Fibroblast of skin of right biceps (primary cell): Measurements from ENCODE around the gene TMEM167B.
"Not testable (repeated sequence)": the region's sequence is repeated elsewhere in the genome, so short reads cannot be mapped to it uniquely, and the experiment has no call there.

Experiments used
- DNase-seq: peaks from one replicate; pipeline ENCODE4 v3.0.0-alpha.2; 2013

TMEM167B gene

DNA sequence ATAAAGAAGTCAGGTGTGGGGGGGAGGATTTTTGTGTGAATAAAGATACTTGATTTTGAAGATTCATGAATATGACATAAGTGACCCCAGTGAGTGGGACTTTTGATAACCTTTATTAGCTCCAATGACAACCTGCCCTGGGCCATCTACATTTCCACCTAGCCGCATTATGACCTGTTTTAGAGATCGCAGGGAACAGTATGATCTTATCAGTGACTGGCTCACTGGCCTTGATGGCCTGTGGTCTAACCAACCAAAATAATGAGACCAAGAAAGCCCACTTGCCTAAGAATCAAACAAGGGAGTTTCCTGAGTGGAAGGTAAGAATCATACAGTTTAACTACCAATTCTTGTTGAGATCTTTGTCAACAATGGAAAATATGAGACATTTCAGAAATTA lies 25.1 kb downstream of the TMEM167B start:
- no peak for DNase-seq

DNA sequence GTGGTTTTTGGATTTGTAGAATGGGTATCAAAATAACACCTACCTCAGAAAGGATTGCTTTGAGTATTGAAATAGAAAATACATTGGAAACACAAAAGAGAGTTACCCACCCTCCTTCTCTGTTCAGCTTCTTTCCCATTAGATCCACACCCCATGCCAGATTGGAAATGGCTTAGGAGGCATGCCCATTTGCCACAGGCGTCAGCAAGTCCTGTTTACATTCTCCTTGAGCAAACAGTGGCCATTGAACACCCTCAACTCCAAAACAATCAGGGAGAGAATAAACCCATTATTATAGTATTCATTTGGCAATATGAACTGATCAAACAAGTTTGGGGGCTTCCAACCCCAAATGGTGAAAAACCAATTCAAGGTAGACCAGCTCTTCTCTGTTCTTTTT lies 25.7 kb downstream of the TMEM167B start:
- DNase-seq: no peak

DNA sequence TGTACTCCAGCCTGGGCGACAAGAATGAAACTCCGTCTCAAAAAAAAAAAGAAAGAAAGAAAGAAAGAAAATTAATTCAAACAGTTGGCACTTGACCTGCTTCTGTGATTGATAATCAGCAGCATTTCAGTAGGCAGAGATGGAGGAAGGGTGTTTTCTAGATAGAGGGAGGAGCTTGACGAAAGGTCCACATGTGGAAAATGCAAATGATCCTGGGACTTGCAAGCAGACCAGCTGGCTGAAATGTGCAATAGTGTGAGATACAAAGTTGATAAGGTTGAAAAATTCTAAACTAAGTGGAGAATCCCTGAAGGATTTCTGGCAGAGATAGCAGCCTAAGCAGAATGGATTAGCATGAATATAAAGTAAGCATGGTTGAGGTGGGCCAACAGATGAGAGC lies 27.5 kb downstream of the TMEM167B start:
- DNase-seq: no peak

DNA sequence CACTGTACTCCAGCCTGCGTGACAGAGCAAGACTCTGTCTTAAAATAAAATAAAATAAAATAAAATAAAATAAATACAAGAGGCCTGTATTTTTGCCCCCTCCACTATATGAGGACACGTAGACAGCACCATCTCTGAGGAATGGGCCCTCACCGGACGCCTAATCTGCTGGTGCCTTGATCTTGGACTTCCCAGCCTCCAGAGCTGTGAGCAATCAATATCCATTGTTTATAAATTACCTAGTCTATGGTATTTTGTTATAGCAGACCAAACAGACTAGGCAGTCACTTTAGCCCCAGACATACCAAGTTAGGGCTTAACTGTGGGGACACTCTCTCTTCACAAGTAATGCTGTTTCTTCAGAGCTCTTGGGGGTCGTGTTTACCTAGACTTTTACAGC lies 29.8 kb downstream of the TMEM167B start:
- no peak for DNase-seq

DNA sequence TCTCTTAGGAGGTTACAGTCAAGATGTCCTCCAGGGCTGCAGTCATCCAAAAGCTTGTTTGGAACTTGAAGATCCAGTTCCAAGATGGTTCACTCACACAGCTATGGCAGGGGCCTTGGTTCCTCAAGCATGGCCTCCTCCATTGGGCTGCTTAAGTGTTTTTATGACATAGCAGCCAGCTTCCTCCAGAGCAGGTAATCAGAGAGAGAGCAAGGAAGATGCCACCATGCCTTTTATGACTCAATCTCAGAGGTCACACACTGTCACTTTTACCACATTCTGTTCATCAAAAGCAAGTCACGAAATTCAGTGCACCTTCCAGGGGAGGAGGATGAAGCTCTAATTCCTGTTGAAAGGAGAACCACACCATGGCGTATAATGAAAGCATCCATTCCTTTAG lies 40.5 kb downstream of the TMEM167B start:
- no peak for DNase-seq

DNA sequence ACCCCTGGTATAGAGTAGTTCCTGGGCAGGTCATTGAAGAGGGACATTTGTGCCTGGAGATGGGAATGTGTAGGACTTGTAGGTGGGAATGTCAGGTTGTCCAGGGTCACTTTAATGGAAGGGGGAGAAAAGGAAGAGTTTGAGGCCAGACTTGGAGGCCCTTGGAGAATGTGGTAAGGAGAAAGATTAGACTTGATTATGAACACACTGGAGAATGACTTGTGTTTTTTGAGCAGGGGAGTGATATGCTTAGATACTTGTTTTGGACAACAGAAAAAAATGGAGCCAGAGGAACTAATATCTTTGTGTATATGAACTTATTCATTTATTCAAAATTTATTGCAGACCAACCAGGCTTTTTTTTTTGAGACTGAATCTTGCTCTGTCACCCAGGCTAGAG lies 41.2 kb downstream of the TMEM167B start:
- no peak for DNase-seq

DNA sequence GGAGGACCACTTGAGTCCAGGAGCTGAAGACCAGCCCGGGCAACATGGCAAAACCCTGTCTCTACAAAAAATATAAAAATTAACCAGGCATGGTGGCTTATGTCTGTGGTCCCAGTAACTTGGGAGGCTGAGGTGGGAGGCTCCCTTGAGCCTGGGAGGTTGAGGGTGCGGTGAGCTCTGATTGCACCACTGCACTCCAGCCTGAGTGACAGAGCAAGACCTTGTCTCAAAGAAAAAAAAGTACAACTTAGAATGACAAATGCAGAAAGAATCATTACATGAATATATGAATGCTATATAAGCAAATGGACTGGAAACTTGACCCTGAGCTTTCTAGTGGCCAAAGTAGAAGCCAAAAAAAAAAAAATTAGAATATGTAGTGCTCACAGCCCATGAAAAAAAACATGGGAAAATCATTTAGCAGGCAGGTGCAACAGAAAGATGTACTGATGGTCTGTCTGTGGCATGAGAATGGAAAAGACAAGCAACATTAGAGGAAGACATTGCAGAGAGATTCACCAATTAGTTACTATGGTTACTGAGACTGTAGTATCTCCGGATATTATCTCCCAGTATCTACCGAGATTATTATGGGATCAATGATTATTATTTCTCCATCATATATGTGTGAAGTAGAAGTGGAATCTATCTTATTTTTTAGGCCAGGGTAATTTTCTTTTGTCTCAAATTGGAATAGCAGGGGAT lies 42.6 kb downstream of the TMEM167B start:
- no peak for DNase-seq

DNA sequence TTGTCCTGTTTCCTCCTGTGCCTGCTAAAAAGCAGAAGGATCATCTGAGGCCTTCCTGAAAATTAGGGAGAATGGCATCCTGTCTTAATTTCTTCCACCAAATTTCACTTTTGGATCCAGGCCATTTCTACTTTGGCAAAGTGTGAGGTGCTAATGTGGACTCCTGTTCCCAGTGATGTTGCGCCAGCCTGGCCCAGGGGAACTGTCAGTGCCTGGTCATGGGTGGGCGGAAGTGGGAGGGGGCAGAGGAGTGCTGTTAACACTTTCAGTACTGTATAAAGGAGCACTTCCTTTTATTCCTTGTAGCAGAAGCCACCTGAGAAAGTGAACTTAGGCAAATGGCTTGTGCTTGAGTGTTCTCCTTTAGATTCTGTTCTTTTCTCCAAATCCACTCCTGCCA lies 43.3 kb downstream of the TMEM167B start:
- no peak for DNase-seq

DNA sequence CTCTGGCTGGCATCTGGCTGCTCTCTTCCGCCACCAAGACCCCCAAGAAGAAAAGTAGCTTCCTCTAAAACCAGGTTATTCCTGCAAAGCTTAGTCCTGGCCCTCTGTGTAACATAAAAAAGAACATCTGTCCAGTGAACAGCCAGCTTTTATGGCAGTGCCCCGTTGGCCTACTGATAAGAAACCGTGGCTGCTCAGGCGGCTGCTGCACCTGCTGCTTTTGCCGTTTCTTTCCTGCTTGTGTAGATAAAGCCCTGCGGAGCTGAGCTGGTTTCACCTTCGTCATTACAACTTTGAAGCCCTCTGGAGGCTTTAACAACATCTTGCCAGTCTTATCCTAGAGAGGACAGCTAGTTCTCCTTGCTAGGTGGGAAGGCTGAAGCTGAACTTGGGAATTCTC lies 43.9 kb downstream of the TMEM167B start:
- no peak for DNase-seq

DNA sequence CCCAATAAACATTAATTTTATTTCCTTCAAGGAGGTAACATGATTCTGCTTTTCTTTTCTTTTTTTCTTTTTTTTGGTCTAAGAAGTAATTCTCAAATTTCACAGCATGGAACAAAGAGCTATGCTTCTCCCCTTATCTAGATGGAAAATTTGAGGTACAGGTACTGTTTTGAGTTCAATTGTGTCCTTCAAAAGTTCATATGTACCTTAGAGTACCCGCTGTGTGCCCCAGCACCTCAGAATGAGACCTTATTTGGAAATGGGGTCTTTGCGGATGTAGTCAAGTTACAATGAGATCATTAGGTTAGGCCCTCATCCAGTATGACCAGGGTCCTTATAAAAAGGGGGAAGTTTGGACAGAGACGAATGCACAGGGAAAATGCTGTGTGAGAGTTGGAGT lies 45.4 kb downstream of the TMEM167B start:
- DNase-seq: no peak

DNA sequence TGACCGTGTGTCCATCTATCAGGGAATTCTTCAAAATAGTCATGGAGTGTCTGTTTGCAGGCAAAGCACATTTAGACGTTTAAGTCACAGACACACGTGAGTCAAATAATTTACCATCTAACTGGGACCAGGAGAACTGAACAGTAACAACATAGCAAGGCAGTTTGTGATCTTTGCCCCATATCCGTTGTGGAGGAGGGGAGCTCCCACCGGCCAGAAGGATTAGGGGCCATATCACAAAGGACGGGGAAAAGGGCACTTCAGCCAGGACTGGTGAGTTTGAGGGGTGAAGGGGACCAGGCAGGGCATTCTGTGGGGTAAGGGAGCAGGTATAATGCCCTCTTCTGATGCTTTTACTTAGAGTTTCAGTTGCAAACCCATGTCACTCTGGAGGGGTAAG lies 46.2 kb downstream of the TMEM167B start:
- no peak for DNase-seq

DNA sequence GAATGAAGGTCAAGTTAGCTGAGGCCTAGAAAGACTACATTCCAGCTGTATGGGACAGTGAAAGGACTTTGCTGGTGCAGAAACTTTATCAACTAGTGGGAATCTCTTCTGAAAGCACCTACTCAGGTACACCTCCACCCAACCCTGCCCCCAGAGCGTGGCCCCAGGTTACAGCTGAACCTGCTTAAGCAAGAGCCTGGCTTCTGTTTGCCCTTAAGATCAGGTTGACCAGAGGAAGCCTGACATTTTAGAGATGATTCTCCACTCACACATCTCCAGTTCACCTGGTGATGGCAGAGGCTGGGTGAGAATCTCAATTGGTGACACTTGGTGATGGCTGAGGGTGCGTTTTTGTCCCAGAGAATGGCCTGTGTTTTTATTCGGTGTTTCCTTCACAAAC lies 47.4 kb downstream of the TMEM167B start:
- DNase-seq: no peak

DNA sequence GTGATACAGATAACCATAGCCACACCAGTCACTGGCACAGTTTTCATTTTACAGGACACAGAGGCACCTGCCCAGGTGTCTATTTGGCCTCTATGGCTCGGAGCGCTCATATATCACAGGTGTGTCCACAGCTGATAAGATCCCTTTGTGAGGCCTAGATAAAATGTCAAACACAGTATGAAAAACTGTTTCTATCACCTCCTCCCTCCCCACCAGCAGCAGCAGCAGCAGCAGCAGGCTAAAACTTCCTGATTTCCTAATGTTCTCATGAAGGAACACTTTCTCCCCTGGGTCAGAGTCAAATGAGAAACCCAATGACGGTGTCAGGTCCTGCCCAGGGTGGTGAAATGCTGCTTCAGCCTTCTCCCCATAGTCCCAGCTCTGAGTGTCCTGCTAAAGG lies 47.8 kb downstream of the TMEM167B start:
- DNase-seq: no peak

DNA sequence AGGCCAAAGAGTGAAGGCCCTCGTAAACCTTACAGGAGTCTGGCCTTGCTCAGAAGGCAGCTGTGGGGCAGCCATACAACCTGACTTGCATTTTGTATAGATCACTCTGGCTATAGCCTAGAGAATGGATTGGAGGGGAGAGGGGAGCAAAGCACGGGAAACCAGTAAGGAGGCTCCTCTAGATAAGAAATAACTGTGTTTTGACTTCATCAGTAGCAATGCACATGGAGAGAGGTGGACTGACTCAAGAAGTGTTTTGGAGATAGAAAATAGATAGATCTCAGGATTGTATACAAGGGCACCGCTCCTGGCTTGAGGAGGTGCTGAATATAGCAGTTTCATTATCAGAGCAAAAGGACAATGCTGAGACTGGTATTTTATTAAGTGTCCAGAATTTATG lies 49.8 kb downstream of the TMEM167B start:
- no peak for DNase-seq

DNA sequence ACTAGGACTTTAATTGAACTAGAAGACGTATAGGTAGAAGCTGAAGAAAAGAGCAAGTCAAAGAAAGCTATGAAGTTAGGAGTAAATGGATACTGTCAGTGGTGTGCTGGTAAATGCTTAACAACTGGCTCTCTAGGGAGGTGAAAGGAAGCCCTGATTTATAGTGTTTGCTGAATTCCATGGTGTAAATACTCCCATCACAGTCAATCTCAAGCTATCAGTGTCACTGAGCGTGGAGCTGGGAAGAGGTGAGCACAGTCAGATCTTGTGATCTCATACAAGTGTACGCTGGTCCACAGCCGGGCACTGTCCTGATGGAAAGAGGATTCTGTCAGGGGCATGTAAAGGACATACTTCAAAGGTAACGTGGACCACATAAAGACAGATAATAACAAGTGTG lies 51.7 kb downstream of the TMEM167B start:
- DNase-seq: no peak

DNA sequence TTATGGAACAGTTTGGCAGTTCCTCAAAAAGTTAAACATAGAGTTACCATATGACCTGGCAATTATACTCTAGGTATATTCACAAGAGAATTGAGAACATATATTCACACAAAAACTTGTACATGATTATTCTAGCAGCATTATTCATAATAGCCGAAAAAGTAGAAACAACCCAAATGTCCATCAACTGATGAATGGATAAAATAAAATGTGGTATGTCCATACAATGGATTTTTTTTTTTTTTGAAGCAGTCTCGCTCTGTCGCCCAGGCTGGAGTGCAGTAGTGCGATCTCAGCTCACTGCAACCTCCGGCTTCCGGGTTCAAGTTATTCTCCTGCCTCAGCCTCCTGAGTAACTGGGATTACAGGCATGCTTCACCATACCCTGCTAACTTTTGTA lies 52.2 kb downstream of the TMEM167B start:
- not testable (repeated sequence) for DNase-seq
